NCI-H2029 treated with DMSO at 0.1 percent for 48 hours (cell line): ENCODE results near the gene UTRN.

Experiments used
- DNase-seq: peaks from one replicate; lab custom pipeline; 2025; lab: John Stamatoyannopoulos, UW

UTRN gene

DNA sequence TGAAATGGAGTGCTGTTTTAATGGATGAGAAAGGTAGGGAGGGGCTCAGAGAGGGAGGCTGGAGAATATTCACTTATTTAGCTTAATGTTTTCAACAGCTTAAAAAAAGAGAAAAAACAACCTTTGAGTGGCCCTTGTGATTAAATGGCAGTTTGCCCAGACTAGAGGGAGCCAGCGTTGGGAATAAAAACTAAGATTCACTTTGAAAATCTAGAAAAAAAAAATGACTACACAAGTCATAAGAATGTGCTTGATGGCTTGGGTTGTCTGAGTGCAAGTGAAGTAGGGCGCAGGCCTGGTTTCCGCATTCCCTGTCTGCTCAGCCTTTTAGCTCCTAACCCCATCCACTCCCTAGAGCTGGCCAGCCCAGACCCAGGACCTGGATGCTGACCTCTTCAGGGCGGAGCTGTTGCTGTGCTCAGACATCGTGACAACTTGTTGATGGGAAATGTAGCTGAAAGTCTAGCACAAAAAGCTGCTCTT is 28.9 kb downstream of the UTRN start:
- no peak for DNase-seq

DNA sequence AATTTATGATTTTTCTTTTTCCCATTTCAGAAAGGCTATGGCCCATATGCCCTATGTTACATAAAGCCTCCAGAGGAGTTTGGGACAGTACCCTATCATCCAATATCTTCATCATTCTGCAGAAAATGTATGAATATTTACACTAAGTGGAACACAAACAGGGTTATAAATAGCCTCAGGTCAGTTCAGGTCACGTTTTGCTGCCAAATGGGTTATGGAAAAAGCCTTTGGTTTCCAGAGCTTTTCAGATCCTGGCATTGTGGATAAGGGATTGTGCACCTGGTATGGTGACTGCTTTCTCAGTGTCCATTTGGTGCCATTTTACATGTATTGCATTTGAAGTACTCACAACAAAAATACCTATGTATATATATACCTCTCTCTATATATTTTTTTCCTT is 29.4 kb downstream of the UTRN start:
- DNase-seq = no peak

DNA sequence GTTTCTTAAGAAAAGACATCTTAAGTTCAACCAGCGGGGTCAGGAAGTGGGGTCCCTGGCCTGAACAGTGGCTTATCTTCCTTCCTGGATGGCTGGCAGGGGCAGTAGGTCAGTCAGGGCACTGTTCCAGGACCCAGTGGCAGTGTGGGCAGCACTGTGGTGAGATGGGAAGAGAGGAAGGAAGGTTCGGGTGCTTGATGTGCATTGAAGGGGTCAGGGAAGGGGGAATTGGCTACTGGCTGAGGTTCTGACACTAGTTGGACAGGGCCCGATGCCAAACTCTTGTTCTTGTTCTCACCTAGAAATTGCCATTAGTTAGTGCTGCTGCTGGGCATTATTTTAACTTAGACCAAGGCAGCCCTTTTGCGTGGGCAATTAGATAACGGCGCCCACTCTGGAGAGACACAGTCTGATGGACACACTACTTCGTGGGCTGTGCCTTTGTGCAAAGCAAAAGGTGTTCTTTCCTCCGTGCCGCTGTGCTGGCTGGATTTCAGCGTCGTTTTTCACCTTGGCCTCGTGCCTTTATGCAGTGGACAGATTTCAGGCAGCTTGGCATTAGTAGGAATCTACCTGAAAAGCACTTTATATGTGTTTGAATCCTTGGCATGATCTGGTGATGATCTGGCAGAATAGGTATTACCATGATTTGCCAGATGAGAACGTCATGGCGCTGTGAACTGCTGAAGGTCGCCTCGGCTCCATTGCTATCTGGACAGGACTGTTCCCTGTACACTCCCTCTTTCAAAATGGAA is 30.3 kb downstream of the UTRN start:
- no peak for DNase-seq

DNA sequence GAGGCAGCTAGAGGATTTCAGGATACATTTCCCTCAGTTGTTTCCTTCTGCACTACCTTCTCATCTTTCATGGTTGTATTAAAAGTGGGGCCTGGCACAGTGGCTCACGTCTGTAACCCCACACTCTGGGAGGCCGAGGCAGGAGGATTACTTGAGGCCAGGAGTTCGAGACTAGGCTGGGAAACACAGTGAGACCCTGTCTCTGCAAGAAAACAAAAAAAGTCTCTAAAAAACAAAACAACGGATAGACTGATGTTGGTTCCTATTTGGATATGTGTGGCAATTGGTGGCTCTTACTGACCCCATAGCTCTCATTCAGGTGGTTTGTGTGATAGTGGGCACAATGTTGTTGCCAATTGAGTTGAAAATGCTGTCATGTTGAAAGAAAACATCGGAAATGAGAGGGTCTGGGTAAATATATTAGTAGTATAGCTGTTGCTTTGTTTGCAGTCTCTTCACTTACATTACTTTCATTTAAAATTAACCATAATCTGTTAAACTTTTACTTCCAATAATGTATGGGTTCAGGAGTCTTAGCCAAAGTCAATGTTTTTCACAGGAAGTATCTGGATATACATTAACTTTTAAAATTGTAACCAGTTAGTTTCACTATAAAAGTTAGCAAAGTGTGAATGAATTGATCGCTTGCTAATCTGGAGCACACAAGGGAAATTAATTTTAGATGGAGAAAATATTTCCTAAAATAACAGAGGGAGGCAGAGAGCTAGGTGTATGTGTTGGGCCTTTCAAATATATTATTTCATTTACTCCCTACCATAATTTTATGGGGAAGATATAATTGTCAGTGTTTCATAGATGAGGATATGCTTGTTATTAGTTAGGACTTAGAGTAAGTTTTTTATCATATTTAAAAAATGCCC is 31.1 kb downstream of the UTRN start:
- DNase-seq = no peak

DNA sequence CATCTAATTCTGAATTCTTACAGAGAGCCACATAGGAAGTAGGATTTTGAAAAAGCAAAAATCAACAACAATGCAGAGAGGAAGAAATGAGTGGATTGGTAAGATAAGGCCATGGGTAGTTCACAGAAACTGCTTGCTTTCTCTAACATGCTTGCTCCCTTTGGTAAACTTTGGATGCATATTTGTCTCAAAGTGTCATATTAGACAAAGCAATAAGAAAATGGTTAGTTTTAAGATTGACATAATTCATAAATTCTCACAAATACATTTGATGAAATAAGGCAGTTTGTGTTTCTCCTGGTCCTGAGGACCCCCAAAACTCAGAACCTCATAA is 31.7 kb downstream of the UTRN start:
- DNase-seq = no peak

DNA sequence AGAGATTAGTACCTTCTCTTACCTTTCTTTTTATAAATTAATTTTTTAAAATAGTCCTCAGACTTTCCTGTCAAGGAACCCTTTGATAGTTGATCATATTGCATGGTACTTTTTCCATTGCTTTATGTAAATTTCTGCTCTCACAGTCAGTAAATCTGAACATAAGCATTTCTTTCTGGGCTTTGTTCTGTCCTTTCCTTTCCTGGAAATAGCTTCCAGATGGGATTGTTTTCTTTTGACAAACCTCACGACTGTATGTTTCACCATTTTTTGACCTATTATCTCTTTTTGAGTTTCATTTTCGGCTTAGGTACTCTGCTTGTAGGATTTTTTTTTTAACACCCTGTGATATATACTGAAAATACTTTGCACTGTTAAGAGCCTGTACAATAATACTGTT is 32.6 kb downstream of the UTRN start:
- DNase-seq = no peak

DNA sequence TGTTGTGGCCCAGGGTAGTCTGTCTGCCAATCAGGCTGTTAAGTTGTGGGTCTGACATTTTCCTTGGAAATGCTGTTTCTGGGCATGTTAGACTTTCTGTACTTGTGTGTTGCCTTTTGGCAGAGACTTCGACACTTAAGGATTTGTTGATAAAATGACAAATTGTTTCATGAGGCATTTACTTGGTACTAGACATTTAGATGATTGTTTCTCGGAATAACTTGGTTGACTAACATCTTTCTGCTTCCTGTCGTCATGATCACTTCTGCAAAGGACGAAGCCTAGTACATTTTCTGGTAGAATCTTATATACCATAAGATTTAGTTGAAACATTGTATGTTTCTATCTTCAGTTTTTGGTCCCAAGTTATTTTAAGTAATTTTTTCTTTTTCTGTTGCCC is 34.1 kb downstream of the UTRN start:
- no peak for DNase-seq

DNA sequence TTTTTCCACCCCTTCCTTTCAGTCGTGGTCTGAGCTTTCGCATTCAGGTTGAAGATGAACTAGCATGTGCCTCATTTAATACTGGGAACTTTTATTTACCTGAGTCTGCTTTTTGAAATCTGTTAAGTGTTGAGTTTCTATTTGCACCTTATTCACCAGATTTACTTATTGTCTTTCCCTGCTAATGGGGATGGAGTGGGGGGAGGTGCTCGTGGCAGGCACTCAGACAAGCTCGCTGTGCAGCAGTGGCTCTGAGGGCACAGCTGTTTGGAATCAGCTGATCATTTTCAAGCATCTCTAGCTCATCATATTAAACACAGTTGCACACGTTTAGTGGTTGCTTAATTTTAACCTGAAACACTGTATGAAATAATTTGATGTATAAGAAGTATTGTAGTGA is 35.6 kb downstream of the UTRN start:
- DNase-seq = no peak

DNA sequence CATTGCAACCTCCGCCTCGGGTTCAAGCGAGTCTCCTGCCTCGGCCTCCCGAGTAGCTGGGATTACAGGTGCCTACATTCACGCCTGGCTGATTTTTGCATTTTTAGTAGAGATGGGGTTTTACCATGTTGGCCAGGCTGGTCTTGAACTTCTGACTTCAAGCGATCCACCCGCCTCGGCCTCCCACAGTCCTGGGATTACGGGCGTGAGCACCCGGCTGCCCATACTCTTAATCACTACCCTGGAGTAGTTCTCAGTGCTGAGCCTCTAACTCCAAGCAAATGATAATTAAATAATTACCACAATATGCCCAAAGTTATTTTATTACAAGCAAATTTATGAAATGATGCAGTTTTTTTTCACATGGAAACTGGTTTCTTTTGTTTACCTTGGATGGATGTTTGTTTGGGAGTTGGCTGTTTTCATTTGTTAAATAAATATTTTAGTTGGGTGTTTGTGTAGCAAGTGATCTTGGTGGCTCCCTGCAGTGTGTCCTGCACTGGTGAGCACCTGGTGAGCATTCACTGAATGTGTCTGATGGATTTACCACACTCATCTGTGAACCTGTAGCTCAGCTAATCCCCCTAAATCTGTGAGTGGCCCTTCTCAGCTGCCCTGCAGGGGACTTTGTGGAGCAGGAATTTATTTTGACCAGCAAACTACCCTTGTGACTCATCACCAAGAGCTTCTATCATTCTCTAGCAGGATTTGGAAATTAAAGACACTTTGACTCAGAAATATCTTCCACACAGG is 36.9 kb downstream of the UTRN start:
- no peak for DNase-seq

DNA sequence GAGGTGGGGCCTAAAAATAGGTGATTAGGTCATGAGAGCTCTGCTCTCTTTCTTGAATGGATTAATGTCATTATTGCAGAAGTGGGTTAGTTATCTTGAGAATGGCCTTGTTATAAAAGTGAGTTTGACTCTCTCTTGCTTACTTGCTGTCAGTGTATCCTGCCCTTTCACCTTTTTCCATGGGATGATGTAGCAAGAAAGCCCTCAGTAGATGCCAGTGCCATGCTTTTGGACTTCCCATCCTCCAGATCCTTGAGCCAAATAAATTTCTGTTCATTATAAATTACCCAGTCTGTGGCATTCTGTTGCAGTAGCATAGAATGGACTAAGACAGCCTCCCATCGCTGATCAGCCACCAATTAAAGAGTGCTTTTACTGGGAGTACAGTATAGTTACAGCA is 40.1 kb downstream of the UTRN start:
- DNase-seq = no peak

DNA sequence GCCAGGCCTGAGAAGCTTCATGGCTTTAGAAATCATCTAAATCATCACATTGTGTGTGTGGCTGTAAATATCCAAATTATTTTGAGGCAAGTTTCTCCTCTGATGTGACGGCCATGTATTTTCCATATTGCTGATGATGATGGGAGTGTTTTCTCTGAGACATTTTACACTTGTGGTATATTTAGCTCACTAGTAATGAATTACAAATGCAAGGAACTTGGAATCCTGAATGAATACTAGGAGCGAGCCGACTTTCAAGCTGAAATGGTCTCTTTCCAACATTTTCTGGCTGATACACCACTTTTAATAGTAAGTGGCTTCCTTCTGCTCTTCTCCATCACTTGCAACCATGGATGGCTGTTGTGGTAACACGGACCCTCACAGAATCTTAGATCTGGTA is 41.3 kb downstream of the UTRN start:
- no peak for DNase-seq

DNA sequence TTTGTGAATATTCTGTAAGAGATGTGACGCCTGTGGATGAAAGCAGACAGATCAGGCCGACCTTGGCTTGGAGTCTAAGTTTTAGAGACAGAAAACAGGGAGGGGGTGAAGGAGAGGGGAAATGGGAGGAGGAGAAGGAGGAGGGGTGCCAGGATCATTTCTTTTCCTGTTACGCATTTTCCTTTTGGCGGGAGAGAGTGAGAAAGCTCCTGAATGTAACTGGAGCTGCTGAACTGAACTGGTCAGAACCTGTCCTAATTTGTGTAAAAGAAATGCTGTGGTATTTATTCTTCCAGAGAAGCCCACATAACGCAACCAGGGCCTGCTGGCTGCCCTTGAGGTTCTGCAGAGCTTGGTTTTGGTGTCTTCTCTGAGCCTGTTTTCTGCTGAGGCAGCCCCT is 41.9 kb downstream of the UTRN start:
- DNase-seq = no peak

DNA sequence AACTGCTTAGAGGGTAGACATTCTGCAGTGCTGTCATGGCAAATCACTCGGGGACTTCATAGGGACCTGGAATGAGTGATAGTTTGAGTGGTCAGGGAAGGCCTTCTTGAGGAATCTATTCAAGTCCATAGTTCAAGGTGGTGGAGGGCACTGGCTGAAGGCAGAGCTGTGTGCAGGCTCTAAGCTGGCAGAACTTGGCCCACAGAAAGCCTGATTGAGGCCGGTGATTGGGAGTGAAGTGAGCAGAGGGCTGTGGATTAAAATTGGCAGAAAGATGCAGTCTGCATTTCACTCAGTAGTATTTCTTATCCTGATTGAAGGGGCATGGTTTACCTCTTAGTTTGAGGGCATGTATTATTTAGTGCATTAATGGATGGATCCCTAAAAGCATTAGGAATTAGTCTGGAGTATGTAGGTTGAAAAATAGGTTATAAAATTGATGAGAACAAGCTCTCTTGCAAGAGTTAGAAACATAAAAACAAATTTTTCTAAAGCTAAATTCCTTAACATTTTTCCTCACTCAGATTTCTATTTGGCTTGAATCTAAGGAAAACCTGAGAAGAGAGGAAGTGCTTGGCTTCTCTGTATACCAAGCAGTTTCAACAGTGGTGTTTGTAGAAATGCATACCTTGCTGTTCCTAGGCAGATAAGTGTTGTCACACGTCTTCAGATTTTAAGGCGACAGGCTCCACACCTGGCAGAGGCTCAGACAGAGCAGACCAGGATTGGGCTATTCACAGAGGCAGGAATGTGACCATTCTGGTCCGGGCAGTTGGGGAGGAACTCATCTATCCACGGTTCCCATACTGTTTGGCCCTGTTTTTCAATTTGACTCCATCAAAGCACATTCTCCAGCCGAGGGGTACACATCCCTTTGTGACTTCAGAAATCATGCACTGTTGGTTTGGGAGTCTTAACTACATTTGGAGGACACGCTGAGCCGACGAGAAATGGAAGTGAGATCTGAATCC is 45.2 kb downstream of the UTRN start:
- DNase-seq = no peak

DNA sequence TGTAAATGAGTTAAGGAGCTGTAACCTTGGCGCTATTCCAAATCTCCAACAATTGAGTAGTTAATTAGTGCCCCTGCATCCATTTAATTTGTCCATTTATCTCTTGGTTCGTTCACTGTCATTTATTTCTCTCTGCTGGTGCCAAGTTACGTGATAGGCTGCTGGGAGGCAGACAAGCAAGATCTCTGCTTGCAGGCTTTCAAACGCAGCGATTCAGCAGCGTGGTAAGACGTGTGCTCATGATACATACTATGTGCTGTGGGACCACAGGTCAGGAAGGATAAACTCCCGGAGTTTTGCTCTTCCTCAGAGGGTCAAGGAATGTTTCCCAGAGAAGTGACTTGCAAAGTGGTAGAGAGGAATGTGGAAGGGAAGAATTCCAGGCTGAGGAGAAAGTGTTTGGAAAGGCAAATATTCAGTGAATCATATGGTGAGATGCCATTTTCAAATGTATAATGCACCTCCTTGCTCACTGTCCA is 46.4 kb downstream of the UTRN start:
- no peak for DNase-seq

DNA sequence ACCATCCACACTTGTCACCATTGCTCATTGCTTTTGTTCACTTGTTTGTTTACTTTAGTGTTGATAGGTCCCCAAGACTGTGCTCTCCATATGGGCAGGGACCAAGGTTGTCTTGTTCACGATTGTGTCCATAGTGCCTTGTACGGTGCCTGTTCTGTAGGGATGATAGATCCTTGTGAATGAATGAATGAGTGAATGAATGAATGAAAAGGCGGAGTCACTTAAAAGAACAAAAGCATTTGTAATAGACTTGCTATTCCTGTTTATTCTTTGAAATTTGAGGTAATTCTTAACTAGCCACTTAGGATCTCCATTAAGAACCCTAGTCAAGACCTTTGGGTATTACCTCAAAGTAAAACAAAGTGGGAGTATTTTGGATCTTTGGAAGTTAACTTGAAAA is 47.0 kb downstream of the UTRN start:
- DNase-seq = no peak

DNA sequence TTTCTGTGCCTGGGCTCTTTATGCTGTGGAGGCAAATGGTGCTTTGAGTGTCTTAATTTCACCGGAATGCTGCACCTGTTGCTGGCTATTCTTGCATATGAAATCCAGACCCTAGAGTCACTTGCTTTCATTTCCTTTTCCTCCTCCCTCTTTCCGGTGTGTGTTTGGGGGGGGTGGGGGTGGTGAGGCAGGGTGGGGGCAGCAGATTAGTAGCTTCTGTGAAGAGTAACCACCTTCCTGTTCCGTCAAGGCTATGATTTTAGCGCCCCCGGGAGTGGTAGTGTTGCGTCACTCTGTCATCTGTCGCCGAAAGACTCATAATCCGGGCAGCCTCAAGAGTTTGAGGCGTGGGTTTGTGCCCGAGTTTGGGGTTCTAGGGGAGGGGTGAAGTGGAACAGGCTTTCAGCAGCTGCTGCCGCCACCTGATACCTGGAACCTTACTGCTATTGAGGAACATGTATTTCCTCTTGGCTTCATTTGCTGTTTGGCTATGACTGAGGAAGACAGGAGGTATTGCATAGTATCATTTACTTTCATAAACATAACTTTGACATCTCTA is 49.1 kb downstream of the UTRN start:
- no peak for DNase-seq
